H1 (cell line): ENCODE measurements around the gene TCF7L2. TPM values are rescaled to one million over a fixed set of nuclear protein-coding genes. Genes with fewer than 3 reads are reported as not detected.

Experiments used
- BCL11A ChIP-seq, 2 experiments: IDR thresholded peaks; one replicate each; pipeline ENCODE4 v1.6.1; 2011; ENCODE audit warnings: low read depth in 2 of 2, low read length in 2 of 2, mild to moderate bottlenecking in 2 of 2
- CTCF ChIP-seq, 3 experiments: IDR thresholded peaks; 1 replicate in 2 of 3; 2 replicates in 1 of 3; pipeline versions ENCODE4 v1.5.1 to v1.6.1; 2011; ENCODE audit warnings: low read length in 3 of 3, mild to moderate bottlenecking in 3 of 3, inconsistent platforms in 2 of 3, low read depth in 1 of 3, moderate library complexity in 1 of 3; ENCODE audit not compliant: insufficient read depth in 1 of 3; ENCODE audit errors: control extremely low read depth in 1 of 3
- EP300 ChIP-seq, 2 experiments: IDR thresholded peaks; 1 replicate in 1 of 2; 2 replicates in 1 of 2; pipeline ENCODE4 v1.6.1; 2011 to 2012; ENCODE audit warnings: low read depth in 2 of 2, low read length in 2 of 2, mild to moderate bottlenecking in 2 of 2, borderline replicate concordance in 1 of 2, inconsistent platforms in 1 of 2, moderate library complexity in 1 of 2
- RAD21 ChIP-seq, 2 experiments: IDR thresholded peaks in 1 of 2; conservative IDR thresholded peaks in 1 of 2; 2 replicates each; pipeline ENCODE4 v1.6.1; 2011; ENCODE audit warnings: low read depth in 2 of 2, low read length in 2 of 2, improper control_type of control experiment in 1 of 2, inconsistent platforms in 1 of 2, mild to moderate bottlenecking in 1 of 2, moderate library complexity in 1 of 2
- polyA plus RNA-seq, 7 experiments: library from polyadenylated mRNA; depleted of rRNA in 3 of 7; stranded (reverse) in 5 of 7; unstranded in 2 of 7; fragments of >200 nt in 5 of 7; fragments of 200-250 nt in 2 of 7; gene quantifications; 1 replicate in 5 of 7; 2 replicates in 1 of 7; 4 replicates in 1 of 7; pipeline versions ENCODE4 v1.2.1 to v1.2.3, GENCODE V29; 2011 to 2013; ENCODE audit warnings: missing spikeins in 2 of 7, mixed read lengths in 2 of 7
- total RNA-seq: library from RNA; stranded (reverse); fragmentation: NEBNext Ultra II Directional; extraction: Animal tissue kit (Norgen Biotek cat#: 25700); gene quantifications from 2 replicates; pipeline ENCODE4 v1.2.1, GENCODE V29; 2021
- TF ChIP-seq, protein P1 (sequence below): fragments of 300-600 bp; sonication (generic); IDR thresholded peaks from 2 replicates; pipeline ENCODE4 v1.7.1; 2012; ENCODE audit warnings: low read length, moderate library complexity, mild to moderate bottlenecking, inconsistent platforms; ENCODE audit not compliant: insufficient replicate concordance

TCF7L2 gene
- total and polyA plus RNA-seq, 2 of the 8 experiments (the other 6 are each of a cell fraction or from before 2014, with no cell fraction given): 33.9 to 67.3 TPM

DNA sequence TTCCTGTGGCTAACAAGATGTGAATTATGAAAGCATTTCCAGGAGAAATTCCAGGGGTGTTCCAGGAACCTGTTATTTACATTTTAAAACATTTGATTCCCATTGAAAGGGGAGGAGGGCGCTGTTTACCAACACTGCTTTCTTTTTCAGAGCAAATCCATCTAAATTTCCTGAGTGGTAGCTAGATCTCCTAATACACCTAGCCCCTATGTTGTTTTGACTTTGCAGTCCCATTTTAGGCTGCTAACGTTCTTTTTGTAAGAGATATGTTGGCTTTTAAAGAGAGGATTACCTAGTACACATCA lies 130.8 kb downstream of the TCF7L2 start (continued):
- TF ChIP-seq, protein P1, sequence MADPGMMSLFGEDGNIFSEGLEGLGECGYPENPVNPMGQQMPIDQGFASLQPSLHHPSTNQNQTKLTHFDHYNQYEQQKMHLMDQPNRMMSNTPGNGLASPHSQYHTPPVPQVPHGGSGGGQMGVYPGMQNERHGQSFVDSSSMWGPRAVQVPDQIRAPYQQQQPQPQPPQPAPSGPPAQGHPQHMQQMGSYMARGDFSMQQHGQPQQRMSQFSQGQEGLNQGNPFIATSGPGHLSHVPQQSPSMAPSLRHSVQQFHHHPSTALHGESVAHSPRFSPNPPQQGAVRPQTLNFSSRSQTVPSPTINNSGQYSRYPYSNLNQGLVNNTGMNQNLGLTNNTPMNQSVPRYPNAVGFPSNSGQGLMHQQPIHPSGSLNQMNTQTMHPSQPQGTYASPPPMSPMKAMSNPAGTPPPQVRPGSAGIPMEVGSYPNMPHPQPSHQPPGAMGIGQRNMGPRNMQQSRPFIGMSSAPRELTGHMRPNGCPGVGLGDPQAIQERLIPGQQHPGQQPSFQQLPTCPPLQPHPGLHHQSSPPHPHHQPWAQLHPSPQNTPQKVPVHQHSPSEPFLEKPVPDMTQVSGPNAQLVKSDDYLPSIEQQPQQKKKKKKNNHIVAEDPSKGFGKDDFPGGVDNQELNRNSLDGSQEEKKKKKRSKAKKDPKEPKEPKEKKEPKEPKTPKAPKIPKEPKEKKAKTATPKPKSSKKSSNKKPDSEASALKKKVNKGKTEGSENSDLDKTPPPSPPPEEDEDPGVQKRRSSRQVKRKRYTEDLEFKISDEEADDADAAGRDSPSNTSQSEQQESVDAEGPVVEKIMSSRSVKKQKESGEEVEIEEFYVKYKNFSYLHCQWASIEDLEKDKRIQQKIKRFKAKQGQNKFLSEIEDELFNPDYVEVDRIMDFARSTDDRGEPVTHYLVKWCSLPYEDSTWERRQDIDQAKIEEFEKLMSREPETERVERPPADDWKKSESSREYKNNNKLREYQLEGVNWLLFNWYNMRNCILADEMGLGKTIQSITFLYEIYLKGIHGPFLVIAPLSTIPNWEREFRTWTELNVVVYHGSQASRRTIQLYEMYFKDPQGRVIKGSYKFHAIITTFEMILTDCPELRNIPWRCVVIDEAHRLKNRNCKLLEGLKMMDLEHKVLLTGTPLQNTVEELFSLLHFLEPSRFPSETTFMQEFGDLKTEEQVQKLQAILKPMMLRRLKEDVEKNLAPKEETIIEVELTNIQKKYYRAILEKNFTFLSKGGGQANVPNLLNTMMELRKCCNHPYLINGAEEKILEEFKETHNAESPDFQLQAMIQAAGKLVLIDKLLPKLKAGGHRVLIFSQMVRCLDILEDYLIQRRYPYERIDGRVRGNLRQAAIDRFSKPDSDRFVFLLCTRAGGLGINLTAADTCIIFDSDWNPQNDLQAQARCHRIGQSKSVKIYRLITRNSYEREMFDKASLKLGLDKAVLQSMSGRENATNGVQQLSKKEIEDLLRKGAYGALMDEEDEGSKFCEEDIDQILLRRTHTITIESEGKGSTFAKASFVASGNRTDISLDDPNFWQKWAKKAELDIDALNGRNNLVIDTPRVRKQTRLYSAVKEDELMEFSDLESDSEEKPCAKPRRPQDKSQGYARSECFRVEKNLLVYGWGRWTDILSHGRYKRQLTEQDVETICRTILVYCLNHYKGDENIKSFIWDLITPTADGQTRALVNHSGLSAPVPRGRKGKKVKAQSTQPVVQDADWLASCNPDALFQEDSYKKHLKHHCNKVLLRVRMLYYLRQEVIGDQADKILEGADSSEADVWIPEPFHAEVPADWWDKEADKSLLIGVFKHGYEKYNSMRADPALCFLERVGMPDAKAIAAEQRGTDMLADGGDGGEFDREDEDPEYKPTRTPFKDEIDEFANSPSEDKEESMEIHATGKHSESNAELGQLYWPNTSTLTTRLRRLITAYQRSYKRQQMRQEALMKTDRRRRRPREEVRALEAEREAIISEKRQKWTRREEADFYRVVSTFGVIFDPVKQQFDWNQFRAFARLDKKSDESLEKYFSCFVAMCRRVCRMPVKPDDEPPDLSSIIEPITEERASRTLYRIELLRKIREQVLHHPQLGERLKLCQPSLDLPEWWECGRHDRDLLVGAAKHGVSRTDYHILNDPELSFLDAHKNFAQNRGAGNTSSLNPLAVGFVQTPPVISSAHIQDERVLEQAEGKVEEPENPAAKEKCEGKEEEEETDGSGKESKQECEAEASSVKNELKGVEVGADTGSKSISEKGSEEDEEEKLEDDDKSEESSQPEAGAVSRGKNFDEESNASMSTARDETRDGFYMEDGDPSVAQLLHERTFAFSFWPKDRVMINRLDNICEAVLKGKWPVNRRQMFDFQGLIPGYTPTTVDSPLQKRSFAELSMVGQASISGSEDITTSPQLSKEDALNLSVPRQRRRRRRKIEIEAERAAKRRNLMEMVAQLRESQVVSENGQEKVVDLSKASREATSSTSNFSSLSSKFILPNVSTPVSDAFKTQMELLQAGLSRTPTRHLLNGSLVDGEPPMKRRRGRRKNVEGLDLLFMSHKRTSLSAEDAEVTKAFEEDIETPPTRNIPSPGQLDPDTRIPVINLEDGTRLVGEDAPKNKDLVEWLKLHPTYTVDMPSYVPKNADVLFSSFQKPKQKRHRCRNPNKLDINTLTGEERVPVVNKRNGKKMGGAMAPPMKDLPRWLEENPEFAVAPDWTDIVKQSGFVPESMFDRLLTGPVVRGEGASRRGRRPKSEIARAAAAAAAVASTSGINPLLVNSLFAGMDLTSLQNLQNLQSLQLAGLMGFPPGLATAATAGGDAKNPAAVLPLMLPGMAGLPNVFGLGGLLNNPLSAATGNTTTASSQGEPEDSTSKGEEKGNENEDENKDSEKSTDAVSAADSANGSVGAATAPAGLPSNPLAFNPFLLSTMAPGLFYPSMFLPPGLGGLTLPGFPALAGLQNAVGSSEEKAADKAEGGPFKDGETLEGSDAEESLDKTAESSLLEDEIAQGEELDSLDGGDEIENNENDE: peak; percentile 65
- peak; percentile 54 to 55 for TF ChIP-seq RAD21 (IDR thresholded peaks at IDR 0.05 in 1 of 2, conservative IDR thresholded peaks at IDR 0.05 in 1 of 2; ENCODE audit: low read depth in 2 of 2, low read length in 2 of 2)
- TF ChIP-seq CTCF (IDR thresholded peaks at IDR 0.05; ENCODE audit: control extremely low read depth in 1 of 3, insufficient read depth in 1 of 3, low read depth in 1 of 3, low read length in 3 of 3): peak in 2 of 3 experiments; percentile 27 to 57; a peak in 2 of 4 replicates
- no peak for TF ChIP-seq EP300 (IDR thresholded peaks at IDR 0.05; ENCODE audit: borderline replicate concordance in 1 of 2, low read depth in 2 of 2, low read length in 2 of 2)
- no peak for TF ChIP-seq BCL11A (IDR thresholded peaks at IDR 0.05; ENCODE audit: low read depth in 2 of 2, low read length in 2 of 2)
- TF ChIP-seq, all 59 proteins: peak for 3
